ENCODE results near the gene NCOR1. TPM values are rescaled to one million over a fixed set of nuclear protein-coding genes. Genes with fewer than 3 reads are reported as not detected.

The NCOR1 gene
- total RNA-seq, 1 donor from 2014 or later = 104 TPM

DNA sequence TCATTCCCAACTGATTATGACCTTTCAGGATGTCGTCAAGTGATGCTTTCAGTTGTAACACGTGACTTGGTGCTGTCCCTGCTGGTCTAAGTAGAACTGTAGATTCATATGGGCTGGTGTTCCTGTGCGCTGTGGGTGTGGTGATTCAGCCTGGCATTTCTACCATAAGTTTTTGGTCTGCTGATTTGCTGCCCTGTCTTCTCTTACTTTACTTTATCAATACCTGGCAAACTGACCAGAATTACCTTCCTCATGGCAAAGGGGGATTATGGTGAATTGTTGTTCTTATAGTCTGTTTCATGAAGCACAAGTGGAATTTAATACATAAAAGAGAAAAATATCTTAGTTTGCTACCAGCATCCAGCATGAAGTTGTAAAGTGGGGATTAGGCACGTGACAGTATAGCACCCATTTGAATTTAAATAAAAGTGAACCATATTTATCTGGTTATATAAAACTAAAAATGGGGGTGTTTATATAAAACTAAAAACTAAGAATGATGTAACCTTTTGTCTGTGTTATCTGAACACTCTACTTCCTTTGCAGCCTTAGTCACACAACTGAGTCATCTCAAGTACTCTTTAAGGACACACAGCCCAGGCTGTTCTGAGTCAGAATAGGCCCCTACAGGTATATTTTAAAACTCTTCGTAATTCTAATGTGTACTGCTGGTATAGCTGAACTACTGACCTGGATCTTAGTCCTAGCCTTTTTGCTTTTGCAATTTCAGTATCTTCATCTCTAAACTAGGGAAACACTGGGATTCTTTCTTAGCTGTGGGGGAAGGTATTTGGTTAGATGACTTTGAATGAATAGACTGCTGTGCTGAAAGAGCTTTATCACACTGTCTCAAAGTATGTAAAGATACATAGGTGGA is 187.4 kb downstream of the NCOR1 start:
- peak overlapping the region; percentile 22 for H3K27ac Mint-ChIP-seq (ENCODE audit: unreplicated experiment)
- peaks cover 47% of the 10 kb centered on the region for H3K36me3 Mint-ChIP-seq (ENCODE audit: low read depth, unreplicated experiment)
- TF ChIP-seq, protein P1, sequence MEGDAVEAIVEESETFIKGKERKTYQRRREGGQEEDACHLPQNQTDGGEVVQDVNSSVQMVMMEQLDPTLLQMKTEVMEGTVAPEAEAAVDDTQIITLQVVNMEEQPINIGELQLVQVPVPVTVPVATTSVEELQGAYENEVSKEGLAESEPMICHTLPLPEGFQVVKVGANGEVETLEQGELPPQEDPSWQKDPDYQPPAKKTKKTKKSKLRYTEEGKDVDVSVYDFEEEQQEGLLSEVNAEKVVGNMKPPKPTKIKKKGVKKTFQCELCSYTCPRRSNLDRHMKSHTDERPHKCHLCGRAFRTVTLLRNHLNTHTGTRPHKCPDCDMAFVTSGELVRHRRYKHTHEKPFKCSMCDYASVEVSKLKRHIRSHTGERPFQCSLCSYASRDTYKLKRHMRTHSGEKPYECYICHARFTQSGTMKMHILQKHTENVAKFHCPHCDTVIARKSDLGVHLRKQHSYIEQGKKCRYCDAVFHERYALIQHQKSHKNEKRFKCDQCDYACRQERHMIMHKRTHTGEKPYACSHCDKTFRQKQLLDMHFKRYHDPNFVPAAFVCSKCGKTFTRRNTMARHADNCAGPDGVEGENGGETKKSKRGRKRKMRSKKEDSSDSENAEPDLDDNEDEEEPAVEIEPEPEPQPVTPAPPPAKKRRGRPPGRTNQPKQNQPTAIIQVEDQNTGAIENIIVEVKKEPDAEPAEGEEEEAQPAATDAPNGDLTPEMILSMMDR (IDR thresholded peaks at IDR 0.05; ENCODE audit: unreplicated experiment) = no peak
- no peak overlapping the region for H3K4me3 Mint-ChIP-seq (ENCODE audit: unreplicated experiment)
- no peaks in the 10 kb centered on the region for H3K9me3 Mint-ChIP-seq (ENCODE audit: unreplicated experiment)
- no peaks in the 10 kb centered on the region for H3K4me1 Mint-ChIP-seq (ENCODE audit: unreplicated experiment)
- DNase-seq (ENCODE audit: low spot score) = no peak
- peaks cover 8% of the 10 kb centered on the region for H3K27me3 Mint-ChIP-seq (ENCODE audit: unreplicated experiment)

DNA sequence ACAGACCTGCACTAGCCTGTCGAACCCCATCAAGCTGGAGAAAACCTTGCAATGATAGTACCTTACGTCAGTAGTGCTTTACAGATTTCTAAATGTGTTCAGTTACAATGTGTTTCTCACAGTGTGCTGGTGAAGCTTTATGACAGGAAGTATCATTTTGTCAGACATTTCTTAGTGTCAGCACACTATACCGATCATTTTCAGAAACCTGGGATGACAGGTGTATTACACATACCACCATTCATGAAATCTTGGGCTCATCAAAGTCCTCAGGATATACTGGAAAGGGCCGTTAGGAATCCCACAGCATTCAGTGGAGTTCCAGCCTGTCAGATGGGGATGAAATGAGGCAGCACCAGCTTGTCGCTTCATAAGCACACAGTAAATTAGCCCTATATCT is 188.4 kb downstream of the NCOR1 start:
- TF ChIP-seq, protein P1 (IDR thresholded peaks at IDR 0.05; ENCODE audit: unreplicated experiment) = no peak

DNA sequence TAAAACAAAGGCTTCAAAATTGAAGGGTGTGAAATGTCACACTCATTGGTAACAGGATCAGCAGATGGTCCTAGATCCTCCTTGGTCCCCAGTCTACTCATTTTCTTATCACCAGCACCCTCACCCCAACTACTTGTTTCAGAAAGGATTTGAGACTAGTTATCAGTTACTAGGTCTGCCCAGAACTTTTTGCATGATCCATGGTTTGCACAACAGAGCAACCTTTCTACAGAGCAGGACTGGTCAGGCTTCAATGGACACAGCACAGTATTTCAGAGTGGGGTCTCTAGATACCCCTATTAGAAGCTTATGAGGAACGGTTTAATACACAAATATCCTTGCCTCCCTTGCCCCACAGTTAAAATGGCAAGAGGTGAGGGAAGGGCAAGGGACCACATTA is 190.1 kb downstream of the NCOR1 start:
- DNase-seq (ENCODE audit: low spot score) = no peak
- Mint-ChIP-seq H3K4me1 (ENCODE audit: unreplicated experiment) (no peaks in the 10 kb centered on the region), H3K27me3 (ENCODE audit: unreplicated experiment) (peaks cover 8% of the 10 kb centered on the region), H3K9me3 (ENCODE audit: unreplicated experiment) (no peaks in the 10 kb centered on the region), H3K27ac (ENCODE audit: unreplicated experiment) (no peak overlapping the region), H3K36me3 (ENCODE audit: low read depth, unreplicated experiment) (peaks cover 52% of the 10 kb centered on the region), H3K4me3 (ENCODE audit: unreplicated experiment) (no peak overlapping the region)
- TF ChIP-seq, protein P1 (IDR thresholded peaks at IDR 0.05; ENCODE audit: unreplicated experiment) = no peak

More for the DNA sequence above, 188.4 kb downstream of the NCOR1 start:
- H3K9me3 Mint-ChIP-seq (ENCODE audit: unreplicated experiment) = no peaks in the 10 kb centered on the region
- peaks cover 48% of the 10 kb centered on the region for H3K36me3 Mint-ChIP-seq (ENCODE audit: low read depth, unreplicated experiment)
- DNase-seq (ENCODE audit: low spot score) = no peak
- no peaks in the 10 kb centered on the region for H3K4me1 Mint-ChIP-seq (ENCODE audit: unreplicated experiment)
- peaks cover 8% of the 10 kb centered on the region for H3K27me3 Mint-ChIP-seq (ENCODE audit: unreplicated experiment)
- no peak overlapping the region for H3K27ac Mint-ChIP-seq (ENCODE audit: unreplicated experiment)
- peak overlapping the region; percentile 1 for H3K4me3 Mint-ChIP-seq (ENCODE audit: unreplicated experiment)

DNA sequence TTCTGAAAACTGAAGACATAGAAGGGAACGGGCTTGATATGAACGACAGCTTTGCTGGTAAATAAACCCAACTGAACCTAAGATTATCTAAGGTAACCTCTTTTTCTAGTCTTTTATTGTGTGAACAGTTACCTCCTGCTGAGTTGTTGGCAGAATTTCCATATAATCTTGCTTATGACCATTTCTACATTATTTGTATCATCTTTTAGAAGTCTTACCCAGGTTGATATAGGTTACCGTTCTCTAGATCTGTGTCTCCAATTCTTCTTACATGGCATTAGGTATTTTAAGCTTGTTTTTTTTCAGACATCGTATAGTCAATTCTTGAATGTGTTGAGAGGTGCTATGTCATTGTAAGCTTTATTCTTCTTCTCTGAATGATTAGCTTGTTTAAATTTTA is 191.5 kb downstream of the NCOR1 start:
- TF ChIP-seq, protein P1 (IDR thresholded peaks at IDR 0.05; ENCODE audit: unreplicated experiment) = no peak
- H3K4me1 Mint-ChIP-seq (ENCODE audit: unreplicated experiment) = no peaks in the 10 kb centered on the region

DNA sequence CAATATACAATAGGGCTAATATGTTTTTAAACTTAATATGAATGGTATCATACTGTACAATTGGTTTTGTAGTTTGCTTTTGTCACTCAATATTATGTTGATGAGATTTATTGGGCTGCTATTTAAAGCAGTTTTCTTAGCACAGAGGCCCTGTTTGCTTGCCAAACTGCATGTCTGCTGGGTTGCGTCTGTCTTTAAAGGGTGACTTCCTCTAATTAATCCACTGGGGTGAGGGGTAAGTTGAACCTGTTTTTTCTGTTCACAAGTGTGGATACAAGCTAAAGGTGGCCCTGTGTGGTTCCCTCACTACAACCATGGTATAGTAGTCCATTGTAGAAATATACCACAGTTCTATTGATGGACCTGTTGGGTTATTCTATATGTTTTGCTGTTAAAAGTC is 196.0 kb downstream of the NCOR1 start:
- TF ChIP-seq, protein P1 (IDR thresholded peaks at IDR 0.05; ENCODE audit: unreplicated experiment) = no peak
- H3K36me3 Mint-ChIP-seq (ENCODE audit: low read depth, unreplicated experiment) = peaks cover 26% of the 10 kb centered on the region
- H3K27me3 Mint-ChIP-seq (ENCODE audit: unreplicated experiment) = no peaks in the 10 kb centered on the region
- peaks cover 3% of the 10 kb centered on the region for H3K4me1 Mint-ChIP-seq (ENCODE audit: unreplicated experiment)
- H3K27ac Mint-ChIP-seq (ENCODE audit: unreplicated experiment) = no peak overlapping the region
- no peaks in the 10 kb centered on the region for H3K9me3 Mint-ChIP-seq (ENCODE audit: unreplicated experiment)
- no peak overlapping the region for H3K4me3 Mint-ChIP-seq (ENCODE audit: unreplicated experiment)
- no peak for DNase-seq (ENCODE audit: low spot score)

More for the DNA sequence above, 191.5 kb downstream of the NCOR1 start:
- DNase-seq (ENCODE audit: low spot score) = no peak
- H3K4me3 Mint-ChIP-seq (ENCODE audit: unreplicated experiment) = no peak overlapping the region
- H3K27ac Mint-ChIP-seq (ENCODE audit: unreplicated experiment) = no peak overlapping the region
- peaks cover 8% of the 10 kb centered on the region for H3K27me3 Mint-ChIP-seq (ENCODE audit: unreplicated experiment)
- no peaks in the 10 kb centered on the region for H3K9me3 Mint-ChIP-seq (ENCODE audit: unreplicated experiment)
- H3K36me3 Mint-ChIP-seq (ENCODE audit: low read depth, unreplicated experiment) = peaks cover 52% of the 10 kb centered on the region

Data from endothelial cell (in vitro differentiated cells).